Stimulated activated CD8-positive, alpha-beta memory T cell treated with anti-CD3 and anti-CD28 coated beads, Interleukin-15, amount 100 ng/mL, for 48 hours (primary cell): Measurements from ENCODE around the gene TMEM74B.

ENCODE experiments used
- DNase-seq, 2 donors: peaks; one replicate each; pipeline ENCODE4 v3.0.0-alpha.2; 2020; ENCODE audit warnings: low read depth in 2 of 2

Gene TMEM74B

DNA sequence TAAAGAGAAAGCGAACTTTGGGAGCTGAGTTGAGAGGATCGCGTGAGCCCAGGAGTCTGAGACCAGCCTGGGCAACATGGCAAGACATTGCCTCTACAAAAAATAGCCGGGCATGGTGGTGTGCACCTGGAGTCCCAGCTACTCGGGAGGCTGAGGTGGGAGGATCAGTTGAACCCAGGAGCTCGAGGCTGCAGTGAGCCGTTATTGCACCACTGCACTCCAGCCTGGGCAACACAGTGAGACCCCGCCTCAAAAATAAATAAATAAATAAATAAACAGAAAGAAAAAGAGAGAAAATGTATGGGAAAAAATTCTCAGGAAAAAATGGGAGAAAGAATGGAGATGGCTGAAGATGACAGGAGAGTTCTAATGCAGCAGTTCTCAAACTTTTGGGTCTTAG, 21.0 kb upstream of the TMEM74B start:
- no peak for DNase-seq

DNA sequence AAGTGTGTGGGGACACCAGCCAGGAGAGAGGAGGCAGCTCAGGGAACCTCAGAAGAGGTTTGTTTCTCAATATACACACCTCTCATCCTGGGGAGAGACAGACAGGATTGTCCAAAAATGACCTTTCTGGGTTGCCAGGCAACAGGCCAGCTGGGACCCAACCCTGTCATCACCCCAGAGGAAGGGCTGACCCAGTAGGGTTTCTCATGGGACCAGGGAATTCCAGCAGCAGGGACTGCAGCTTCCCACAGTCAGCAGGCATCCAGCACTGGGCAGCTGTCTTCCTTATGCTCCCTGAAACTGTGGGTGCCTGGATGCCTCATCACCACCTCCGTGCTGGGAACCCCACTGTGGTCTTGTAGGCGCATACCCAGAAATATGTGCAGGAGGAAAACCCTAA, 19.8 kb upstream of the TMEM74B start:
- no peak for DNase-seq

DNA sequence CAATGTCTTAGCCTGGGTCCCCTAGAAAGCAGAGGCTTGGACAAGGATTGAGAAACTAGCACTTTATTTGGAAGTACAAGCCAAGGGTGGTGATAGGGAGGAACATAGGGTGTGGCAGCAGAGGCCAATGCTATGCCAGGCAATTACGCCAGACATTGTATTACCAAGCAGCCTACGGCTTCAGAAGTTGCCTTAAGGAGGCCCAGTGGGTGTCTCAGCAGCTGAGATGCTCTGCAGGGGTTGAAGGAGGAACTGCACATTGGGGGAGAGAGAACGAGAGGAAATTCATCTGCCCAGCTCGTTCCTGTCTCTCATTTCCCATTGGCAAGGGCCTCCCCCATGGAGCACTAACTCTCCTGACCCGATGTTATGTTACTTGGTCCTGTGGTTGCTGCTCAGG, 19.3 kb upstream of the TMEM74B start:
- no peak for DNase-seq

- no peak for DNase-seq
Measured at GRCh38 chr20:1203630-1204029, 18.8 kb upstream of the TMEM74B start.

DNA sequence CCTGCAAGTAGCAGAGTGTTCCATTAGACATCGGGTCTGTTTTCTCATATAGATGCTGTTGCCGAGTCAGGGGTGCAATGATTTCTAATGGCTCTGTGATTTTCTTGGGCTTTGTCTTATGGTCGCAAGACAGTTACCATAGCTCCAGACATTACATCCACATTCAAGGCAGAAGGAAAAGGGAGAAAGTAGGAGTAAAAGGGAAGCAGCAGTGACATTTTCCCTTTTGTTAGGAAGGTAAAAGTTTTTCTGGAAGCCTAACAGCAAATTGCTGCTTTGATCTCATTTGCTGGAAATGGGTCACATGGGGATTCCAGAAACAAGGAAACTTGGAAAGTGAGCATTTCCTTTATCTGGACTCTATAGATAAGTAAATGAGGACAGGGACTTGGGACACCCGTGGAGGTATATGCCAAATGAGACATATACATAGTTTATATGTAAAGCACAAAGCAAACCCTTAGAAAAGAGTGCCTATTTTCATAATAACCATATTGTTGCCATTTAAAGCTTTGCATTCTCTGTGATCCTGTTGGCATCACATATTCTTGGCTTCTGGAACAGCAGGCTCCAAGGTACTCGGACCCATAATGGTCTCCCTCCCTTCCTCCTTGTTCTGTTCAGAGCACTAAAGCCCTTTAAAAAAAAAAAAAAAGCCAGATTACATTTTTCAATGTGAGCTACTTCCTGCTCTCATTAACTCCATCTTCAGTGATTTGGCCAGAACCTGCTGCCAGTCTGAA, 18.2 kb upstream of the TMEM74B start, which contains the start of gene C20orf202:
Gene C20orf202 (plus strand): TSS at position 693 of the 743 bp plus-strand sequence. CDS start 132 bp downstream, outside the sequence.
- DNase-seq: no peak

GRCh38 chr20:1199964-1200363, 15.2 kb upstream of the TMEM74B start:
- no peak for DNase-seq

DNA sequence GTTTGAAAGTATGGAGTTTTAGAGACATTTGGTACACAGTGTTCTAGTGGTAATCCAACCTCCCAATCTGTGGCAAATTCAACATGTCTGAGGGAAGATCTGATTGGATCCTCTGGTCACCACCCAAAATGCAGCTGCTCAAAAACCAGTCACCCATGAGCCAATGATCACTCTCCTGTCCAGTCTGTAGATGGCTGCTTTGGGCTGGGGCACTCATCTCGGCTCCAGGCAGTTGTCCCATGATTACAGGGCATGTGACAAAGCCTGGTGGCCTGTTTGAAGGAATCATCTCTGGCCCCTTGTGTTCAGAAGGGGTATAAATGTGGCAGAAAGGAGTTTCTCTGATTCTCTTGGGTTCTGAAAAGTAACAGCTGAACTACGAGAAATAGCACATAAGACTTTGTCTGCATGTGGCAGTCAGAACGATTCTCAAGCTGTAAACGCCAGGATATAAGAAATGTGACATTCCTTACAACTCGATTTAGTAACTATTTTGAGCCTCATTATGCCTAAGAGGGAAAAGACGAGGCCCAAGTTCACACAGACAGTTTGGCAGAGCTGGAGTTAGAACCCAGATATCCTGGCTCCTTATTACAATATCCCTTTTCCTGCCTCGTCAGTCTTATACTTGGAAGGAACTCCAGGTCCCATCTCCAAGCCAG, 14.6 kb upstream of the TMEM74B start:
- no peak for DNase-seq

GRCh38 chr20:1198751-1199150, 14.0 kb upstream of the TMEM74B start:
- DNase-seq: no peak

GRCh38 chr20:1197801-1198200, 13.0 kb upstream of the TMEM74B start:
- DNase-seq: no peak

DNA sequence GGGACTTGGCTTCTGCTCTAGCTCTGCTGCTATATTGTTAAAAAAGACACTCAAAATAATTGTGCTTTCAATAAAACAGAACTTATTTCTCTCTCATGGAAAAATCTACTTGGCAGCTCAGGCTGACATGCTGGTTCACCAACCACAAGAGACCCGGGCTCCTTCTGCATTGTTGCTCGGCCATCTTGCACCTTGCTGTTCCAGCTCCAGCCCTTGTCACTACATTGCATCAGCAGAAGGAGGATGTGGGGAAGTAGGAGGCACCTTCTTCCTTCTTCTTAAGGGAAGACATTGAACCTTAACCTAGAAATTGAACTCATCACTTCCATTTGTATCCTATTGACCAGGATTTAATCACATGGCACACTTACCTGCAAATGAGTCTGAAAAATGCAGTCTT, 11.9 kb upstream of the TMEM74B start:
- no peak for DNase-seq

DNA sequence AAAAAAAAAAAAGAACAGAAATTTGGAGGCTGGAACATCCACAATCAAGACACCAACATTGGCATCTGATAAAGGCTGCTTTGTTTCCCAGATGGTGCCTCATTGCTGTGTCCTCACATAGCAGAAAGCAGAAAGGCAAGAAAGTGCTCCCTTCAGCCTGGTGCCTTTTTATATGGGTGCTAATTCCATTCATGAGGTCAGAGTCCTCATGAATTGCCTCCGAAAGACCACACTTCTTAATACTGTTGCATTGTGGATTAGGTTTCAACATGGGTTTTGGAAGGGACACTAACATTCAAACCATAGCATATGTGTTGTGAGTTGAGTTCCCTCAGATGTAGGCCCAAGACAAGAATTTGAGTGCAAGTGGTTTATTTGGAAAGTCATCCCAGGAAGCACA, 10.4 kb upstream of the TMEM74B start:
- DNase-seq: no peak

GRCh38 chr20:1191299-1191698, 6.5 kb upstream of the TMEM74B start:
- DNase-seq: no peak

GRCh38 chr20:1190847-1191246, 6.1 kb upstream of the TMEM74B start:
- DNase-seq: no peak

DNA sequence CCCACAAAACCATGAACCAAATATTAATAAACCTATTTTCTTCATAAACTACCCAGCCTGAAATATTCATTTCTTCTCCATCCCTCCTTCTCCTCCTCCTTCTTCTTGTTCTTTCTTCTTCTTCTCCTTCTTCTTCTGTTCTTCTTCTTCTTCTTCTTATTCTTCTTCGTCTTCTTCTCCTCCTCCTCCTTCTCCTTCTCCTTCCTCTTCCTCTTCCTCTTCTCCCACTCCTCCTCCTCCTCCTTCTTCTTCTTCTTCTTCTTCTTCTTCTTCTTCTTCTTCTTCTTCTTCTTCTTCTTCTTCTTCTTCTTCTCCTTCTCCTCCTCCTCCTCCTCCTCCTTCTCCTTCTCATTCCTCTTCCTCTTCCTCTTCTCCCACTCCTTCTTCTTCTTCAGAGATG, 5.0 kb upstream of the TMEM74B start:
- DNase-seq: no peak

DNA sequence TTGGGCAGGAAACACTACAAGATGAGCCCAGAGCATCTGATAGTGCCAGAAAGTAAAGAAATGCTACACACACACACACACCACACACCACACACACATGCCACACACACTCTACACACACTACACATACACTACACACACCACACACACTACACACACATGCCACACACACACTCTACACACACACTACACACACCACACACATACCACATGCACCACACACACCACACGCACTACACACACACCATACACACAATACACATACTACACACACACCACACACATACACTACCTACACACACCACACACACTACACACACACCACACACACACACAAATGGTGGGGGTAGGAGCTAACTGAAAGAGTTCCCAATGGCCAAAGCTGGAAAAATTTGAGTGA, 3.6 kb upstream of the TMEM74B start:
- no peak for DNase-seq

GRCh38 chr20:1187605-1188171, 2.9 kb upstream of the TMEM74B start:
- no peak for DNase-seq

DNA sequence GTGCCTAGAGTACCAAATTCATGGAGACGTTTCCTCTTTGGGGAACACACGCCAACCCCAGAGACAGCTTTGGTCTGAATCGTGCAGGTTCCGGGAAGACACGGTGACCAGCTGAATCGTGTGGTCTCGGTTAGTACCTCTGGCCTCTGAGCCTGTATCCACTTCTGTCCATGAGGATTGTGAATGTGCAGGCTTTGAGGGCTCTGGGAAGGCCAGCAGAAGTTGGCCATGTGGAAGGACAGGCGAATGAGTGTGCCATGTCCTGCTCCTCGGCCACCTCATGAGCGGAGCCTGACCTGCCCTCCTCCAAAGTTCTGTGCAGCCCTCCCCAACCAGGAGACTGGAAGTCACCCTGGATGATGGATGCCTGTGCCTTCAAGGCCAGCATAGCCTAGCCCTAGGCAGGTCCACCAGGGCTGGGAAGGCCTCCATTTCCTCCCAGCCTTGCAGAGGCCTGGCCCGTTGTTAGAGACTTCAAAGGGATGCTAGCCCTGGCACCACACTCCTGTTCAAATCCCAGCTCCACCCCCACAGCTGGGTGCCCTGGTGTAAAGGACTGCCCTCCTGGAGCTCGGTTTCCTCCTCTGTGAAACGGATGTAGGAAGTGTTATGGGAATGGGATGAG, 1.7 kb upstream of the TMEM74B start:
- DNase-seq: no peak

- DNase-seq: peak; percentile 13 to 34
Measured at GRCh38 chr20:1185790-1186334, 1.1 kb upstream of the TMEM74B start.

GRCh38 chr20:1185316-1185741, 548 bp upstream of the TMEM74B start:
- DNase-seq: no peak

- no peak for DNase-seq
Measured at GRCh38 chr20:1184260-1184637, 532 bp downstream of the TMEM74B start.

DNA sequence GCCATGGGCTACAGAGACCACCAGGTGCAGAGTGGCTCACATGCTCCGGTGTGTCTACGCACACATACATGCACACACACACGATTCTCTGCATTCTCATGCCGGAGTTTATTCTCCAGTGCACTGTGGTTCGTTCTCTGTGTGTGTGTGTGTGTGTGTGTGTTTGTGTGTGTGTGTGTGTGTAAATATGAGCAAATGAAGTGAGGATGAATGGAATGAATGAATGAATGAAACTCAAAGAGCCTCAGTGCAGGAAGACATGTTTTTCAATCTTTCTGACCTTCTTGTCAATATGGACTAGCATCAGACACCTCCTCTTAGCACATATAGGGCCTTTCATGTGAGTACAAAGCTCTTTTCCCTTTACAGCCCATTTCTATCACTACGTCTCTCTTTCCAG, 1.6 kb downstream of the TMEM74B start:
- no peak for DNase-seq

GRCh38 chr20:1182106-1182505, 2.7 kb downstream of the TMEM74B start:
- DNase-seq: no peak
